GM19455 (cell line): Measurements from ENCODE around the gene CTU2.
"Not testable (repeated sequence)": the region's sequence is repeated elsewhere in the genome, so short reads cannot be mapped to it uniquely, and the experiment has no call there.

ENCODE experiments used
- ATAC-seq: cut with Tn5 transposase; IDR thresholded peaks from one replicate; pipeline ENCODE4 v1.9.1; 2021; ENCODE audit not compliant: unreplicated experiment

The CTU2 gene

GRCh38 chr16:88706229-88706964, at the start of gene CTU2, which contains the start of gene RNF166:
Gene CTU2, plus strand, starts transcription at chr16:88706503. Its CDS starts 28 bp downstream, at chr16:88706531.
Gene RNF166, minus strand, starts transcription at chr16:88706408. Its CDS starts 83 bp downstream, at chr16:88706325.
- peak; percentile 55 for ATAC-seq

- no peak for ATAC-seq
Measured at GRCh38 chr16:88657371-88657770, 48.9 kb upstream of the CTU2 start.

GRCh38 chr16:88658714-88659113, 47.6 kb upstream of the CTU2 start:
- no peak for ATAC-seq

GRCh38 chr16:88659160-88659559, 47.1 kb upstream of the CTU2 start:
- ATAC-seq = no peak

- ATAC-seq = no peak
Measured at GRCh38 chr16:88661468-88661867, 44.8 kb upstream of the CTU2 start.

- ATAC-seq = peak; percentile 6
Measured at GRCh38 chr16:88662222-88662842, 44.0 kb upstream of the CTU2 start.

- peak; percentile 94 for ATAC-seq
Measured at GRCh38 chr16:88662843-88663606, 43.3 kb upstream of the CTU2 start, which contains the start of gene MVD. Gene MVD, minus strand, starts transcription at chr16:88663091. Its CDS starts 11 bp downstream, at chr16:88663080.

GRCh38 chr16:88665148-88665547, 41.2 kb upstream of the CTU2 start:
- ATAC-seq = no peak

GRCh38 chr16:88665570-88665969, 40.7 kb upstream of the CTU2 start:
- ATAC-seq = no peak

GRCh38 chr16:88667461-88667860, 38.8 kb upstream of the CTU2 start:
- no peak for ATAC-seq

GRCh38 chr16:88669493-88669892, 36.8 kb upstream of the CTU2 start:
- ATAC-seq = not testable (repeated sequence)

GRCh38 chr16:88669980-88670379, 36.3 kb upstream of the CTU2 start:
- no peak for ATAC-seq

GRCh38 chr16:88671806-88672205, 34.5 kb upstream of the CTU2 start:
- no peak for ATAC-seq

- ATAC-seq = no peak
Measured at GRCh38 chr16:88672776-88673175, 33.5 kb upstream of the CTU2 start.

- ATAC-seq = no peak
Measured at GRCh38 chr16:88673716-88674379, 32.5 kb upstream of the CTU2 start.

- ATAC-seq = no peak
Measured at GRCh38 chr16:88676502-88677242, 29.6 kb upstream of the CTU2 start.

GRCh38 chr16:88677721-88678120, 28.6 kb upstream of the CTU2 start:
- no peak for ATAC-seq

GRCh38 chr16:88678224-88678979, 27.9 kb upstream of the CTU2 start:
- ATAC-seq = no peak

GRCh38 chr16:88680554-88681083, 25.7 kb upstream of the CTU2 start:
- no peak for ATAC-seq
